Activated T-cell treated with anti-CD3 and anti-CD28 coated beads, Interleukin-2, amount 50 U/mL, for 48 hours (primary cell): ENCODE measurements around the gene TMEM61.

Experiments
- DNase-seq, 2 experiments: peaks; one replicate each; pipeline ENCODE4 v3.0.0-alpha.2; 2020

Gene TMEM61

DNA sequence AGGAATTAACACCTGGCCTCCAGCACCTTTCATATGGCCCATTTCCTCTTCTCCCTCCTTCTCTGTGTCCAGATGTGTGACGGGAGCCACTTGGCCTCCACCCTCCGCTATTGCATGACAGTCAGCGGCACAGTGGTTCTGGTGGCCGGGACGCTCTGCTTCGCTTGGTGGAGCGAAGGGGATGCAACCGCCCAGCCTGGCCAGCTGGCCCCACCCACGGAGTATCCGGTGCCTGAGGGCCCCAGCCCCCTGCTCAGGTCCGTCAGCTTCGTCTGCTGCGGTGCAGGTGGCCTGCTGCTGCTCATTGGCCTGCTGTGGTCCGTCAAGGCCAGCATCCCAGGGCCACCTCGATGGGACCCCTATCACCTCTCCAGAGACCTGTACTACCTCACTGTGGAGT lies 5.6 kb downstream of the TMEM61 start:
- DNase-seq: no peak

DNA sequence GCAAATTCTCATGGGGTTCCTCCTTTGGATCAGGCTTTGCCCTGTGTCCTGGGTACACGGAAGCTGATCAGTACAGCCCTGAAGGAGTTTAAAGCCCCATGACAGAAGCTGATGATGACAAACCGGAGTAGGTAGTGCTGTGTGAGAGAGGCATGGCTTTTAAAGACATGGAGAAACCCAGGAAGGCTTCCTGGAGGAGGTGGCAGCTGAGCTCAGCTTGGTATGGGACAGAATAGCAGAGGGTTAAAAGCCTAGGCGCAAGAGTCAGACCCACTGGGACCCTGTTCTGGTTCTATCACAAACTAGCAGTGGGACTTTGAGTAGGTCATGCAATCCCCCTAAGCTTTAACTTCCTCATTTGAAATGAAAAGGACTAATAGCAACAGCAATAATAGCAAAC lies 6.1 kb downstream of the TMEM61 start:
- no peak for DNase-seq

DNA sequence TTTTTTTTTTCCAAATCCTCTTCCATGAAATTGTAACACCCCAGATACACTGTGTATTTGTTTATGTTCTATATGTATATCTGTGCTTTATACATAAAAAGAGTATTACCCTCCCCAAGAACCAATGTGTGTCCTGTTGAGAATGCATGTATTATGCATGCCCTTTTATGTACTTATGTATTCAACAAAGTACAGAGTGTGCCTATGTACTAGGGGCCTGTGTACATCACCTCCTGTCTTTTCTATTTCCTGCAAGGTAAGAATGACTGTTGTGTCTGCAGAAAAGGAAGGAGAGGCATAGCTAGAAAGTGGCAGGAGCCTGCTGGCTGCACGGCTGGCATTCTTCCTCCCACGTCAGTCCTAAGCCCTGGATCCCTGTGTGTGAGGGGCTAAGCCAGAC lies 7.0 kb downstream of the TMEM61 start:
- no peak for DNase-seq

DNA sequence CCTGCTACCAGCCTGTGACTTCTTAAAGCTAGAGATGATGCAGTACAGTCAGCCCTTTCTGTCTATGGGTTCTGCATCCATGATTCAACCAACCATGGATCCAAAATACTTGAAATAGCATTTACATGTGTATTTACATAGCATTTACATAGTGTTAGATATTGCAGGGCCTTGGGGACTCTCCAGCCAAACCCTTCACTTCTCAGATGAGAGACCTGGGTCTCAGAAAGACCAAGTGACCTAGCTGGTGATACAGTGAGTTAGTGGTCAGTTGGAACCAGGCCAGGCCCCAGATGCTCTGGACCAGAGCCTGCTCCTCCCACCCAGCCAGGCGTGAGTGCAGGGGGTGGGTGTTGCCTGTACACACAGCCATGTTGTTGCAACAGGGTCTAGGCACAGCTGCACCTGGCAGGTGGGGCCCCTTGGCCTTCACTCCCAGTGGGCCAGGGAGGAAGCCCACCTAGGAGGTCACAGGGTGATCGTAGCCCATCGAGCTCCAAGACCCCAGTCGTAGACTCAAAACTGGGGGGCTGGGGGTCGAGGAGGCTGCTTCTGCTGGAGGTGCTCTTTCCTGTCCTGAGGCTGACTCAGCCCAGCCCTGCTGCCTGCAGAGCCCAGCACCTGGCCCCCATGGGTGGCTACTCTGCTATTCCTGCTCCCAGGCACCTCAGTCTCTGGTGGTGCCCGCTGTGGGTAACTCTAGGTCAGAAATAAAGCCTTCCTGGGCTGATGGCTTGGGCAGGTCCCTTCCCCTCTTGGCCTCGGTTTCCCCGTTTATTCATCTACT lies 7.7 kb downstream of the TMEM61 start:
- DNase-seq: no peak

DNA sequence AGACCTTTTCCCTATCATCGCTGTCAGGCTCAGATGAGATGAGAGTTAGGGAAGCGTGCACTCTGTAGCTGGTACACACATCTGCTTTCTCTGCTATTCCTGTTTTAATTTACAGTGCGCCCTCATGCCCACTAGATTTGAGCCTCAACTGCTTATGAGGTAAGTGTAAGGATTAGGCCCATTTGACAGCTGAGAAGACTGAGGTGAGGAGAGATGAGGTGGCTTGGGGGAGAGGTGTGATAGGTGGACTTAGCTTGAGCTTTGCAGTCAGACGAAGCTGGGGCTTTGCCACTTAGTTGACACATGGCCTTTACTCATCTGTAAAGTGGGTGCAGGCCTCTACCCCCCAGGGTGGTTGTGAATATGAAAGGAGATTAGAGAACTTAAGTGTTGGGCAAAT lies 8.5 kb downstream of the TMEM61 start:
- DNase-seq: no peak

DNA sequence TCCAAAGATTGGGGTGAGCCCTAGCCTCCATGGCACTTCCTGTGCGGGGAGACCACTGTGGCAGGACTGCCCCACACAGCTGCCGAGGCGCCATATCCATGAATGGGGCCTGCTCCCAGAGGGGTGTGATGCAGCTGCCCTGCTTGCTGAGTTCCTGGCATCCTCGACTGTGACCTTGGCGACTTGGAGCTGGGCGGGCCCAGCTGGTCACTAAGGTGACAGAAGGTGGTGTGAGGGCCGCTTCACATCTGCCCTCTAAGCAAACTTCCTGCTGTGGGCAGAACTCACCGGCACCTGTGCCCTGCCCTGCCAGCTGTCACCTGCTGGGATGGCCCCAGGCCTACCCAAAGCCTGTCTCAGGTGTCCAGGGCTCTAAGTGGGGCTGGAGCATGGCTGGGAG lies 9.0 kb downstream of the TMEM61 start:
- DNase-seq: no peak

DNA sequence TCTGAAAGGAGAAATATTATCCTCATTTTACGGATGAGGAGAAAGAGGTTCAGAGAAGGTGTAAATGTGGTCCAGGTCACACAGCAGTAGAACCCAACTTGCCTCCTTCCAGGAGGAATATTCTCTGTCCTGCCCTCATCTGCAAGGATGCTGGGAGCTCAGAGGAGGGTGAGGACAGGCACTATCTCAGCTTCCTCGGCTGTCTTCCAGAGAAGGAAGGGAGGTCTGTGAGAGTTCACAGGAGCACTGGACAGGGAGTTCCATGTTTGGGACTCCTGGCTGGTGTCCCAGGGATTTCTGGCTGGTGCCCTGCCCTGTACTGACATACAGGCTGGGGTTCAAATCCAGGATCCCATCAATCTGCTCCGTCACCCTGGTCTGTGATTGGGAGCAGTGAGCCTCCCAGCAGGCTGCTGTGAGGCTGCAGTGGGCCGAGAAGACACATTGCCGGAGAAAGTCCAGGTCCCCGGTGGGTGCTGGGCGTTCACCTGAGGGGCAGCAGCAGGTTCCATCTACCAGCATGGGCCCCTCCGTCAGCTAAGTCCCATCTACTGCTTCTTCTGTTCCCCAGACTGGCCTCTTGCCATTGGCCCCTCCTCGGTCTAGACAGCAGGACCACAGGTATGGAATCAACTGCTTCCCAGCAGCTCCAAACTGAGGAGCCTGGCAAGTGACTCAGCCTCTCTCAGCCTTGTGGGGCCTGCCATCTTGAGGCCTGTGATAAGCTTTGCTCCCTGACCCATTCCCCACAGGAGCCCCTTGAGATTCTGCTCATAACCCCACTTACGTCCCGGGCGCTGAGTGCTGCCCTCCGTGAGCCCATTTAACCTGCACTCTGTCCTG lies 9.8 kb downstream of the TMEM61 start:
- no peak for DNase-seq

DNA sequence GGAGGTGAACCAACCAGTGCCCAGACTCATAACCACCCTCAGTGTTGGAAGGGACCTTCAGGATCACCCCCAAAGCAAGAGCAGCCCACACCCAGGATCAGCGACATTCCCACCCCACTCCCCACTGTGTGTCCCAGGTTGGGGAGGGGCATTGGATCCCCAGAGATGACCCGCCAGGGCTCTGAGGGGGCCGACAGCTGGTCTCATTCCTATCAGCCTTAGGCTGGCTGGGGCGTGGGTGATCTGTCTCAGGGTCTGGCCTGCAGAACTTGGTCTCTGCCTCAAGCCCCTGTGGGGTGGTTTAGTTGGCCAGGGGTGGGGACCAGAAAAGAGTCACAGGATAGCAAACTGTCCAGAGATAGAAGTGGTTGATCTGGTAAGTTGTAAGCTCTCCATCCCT lies 10.5 kb downstream of the TMEM61 start:
- no peak for DNase-seq

DNA sequence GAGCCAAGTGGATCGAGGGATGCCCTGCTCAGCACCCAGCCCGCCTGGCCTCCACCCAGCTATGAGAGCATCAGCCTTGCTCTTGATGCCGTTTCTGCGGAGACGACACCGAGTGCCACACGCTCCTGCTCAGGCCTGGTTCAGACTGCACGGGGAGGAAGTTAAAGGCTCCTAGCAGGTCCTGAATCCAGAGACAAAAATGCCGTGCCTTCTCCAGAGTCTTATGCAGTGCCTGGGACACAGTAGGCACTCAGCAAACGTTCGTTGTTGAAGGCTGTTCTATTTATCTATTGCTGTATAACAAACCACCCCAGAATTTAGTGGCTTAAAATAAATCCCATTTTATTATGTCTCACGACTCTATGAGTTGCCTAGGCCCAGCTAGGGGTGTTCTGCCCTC lies 11.5 kb downstream of the TMEM61 start:
- DNase-seq: no peak

DNA sequence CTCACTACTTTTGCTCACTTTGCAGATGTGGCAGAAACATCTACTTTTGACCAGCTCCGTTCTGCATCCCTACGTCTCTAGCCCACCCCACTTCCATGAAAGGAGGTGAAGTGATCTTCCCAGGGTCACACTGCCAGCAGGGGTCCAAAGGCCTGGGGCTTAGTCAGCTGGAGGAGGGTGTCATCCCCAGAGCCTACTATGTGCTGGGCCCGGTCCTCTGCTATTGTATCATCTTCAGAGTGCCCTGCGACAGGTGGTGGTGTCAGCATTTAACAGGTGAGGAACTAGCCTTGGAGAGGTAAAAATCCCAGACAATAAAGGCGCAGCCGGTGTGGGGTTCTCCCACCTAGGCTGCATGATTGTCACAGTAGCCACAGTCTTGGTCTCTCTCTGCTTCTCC lies 12.7 kb downstream of the TMEM61 start:
- no peak for DNase-seq

DNA sequence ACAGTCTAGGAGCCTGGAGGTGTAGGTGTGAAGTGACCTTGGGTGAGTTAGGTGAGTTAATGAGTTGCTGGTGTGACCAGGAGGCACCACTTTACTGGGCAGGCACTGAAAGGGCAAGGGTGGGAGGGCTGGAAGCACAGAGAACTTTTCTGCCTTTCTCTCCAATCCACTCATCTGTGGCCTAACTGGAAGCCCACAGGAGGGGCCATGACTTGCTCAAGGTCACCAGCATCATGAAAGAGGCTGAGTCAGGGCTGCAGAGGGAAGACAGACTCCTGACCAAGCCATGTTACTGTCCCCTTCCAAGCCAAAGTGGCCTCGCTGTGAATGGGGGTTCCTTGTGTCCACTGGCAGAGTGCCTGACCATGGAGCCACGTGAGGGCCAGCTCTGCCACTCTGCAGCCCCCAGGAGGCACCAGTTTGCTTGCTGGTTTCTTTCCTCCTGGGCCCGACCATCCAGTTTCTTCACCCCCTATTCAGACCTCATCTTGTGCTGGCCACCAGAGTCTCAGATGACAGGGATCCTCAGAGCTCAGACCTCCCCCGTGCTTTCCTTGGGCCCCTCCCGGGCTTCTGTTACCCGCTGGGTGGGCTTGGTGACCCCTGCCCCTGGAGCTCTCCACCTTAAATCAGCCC lies 14.0 kb downstream of the TMEM61 start:
- DNase-seq: no peak

DNA sequence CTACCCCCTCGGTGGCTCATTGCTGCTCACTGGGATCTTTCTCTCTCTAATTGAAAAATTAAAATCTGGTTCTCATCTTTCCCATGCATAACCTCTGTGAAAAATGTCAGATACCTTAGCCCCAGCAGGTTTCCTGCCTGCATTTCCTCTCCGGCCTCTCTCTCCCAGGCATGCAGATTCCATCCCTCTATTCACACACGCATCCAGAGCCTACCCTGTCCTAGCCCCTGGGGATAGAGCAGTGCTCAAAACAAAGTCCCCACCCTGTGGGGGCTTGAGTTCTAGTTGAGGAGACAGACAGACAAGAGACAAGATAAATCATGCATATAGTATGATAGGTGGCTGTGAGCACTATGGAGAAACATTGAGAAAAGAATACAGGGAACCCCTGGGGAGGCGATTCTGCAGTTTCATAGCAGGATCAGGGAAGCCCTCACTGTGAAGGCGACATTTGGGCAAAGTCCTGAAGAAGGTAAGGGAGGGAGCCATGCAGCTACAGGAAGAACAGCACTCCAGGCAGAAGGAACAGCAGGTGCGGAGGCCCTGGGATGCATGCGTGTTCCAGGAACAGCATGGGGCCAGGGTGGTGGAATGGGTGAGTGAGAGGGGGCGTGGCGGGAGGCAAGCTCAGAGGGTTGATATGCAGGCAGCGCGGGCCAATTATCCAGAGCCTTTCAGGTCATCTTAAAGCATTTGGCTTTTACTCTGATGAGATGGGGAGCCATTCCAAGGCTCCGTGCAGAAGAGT lies 14.8 kb downstream of the TMEM61 start:
- no peak for DNase-seq

DNA sequence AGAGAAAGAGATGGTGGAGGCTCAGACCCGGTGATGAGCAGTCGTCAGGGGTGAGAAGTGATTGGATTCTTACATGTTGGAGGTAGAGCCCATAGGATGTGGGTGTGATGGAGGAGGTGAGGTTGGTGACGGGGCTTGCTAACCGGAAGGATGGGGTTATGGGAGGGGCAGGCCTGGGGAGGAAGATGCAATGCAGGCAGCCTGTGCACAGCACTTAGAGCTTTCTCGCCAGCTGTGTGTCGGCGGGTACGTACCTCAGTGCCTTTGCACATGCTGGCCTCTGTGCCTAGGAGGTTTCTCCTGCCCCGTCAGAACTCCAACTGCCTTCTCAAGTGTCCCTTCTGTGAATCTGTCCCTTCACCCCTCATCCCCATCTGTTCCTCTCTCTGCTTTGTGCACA lies 15.4 kb downstream of the TMEM61 start:
- DNase-seq: peak; percentile 31 to 45

DNA sequence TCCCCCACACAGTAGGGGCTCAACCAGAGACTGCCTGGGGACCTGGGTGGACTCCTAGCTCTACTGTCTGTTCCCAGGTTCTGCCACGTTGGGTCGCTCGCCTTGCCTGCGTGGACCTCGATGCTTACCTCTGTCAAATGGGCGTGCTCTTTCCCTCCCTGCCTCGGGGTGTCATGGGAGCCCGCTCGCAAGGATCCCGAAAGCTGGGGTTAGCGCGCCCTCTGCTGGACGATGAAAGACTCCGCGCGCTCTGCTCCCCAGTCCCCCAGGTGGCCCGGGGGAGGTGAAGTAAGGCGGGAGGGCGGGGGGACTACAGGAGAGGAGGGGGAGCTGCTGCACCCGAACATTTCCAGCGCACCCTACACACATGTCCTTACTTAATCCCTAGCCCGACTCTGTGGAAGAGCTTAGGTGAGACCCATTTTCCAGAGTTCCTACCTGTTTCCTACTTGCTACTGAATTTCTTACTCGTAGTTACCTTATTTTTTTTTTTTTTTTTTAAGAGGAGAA lies 16.0 kb downstream of the TMEM61 start:
- peak; percentile 90 to 95 for DNase-seq

DNA sequence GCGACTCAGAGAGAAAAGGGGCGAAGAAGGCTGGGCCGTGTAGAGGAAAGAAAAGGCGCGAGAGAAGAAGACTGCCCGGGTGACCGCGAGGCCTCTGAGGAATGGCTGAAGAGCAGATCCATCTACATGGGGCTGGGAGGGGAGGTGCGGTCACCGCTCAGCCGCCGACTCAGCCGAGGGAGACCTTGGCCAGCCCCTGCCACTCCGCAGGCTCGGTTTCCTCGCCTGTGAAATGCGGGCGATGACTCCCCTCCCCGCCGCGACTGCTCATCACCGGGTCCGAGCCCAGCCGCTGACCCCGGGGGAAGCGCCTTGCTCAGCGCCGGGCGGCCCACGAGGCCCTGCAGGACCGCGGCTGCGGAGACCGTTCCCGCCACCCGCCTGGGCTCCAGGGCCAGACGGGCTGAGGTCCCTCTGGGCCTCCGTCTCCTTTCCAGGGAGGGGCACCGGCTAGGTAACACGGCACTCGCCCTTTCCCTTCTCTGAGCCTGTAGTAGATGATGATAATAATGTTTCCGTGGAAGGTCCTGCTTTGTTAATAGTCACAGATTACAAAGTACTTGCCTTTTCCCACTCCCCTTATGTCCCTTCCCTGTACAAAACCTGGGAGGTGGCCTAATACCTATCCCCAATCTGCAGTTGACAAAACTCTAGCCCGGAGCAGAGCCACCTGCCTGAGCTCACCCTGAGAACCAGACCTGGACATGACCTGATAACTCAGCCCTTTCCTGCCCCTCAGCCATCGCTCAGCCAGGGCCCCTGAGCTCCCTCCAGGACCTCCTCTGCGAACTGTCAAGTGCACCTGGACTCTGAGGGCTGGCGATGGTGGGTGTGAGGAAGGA lies 16.7 kb downstream of the TMEM61 start:
- DNase-seq: peak in 1 of 2 experiments; percentile 28

DNA sequence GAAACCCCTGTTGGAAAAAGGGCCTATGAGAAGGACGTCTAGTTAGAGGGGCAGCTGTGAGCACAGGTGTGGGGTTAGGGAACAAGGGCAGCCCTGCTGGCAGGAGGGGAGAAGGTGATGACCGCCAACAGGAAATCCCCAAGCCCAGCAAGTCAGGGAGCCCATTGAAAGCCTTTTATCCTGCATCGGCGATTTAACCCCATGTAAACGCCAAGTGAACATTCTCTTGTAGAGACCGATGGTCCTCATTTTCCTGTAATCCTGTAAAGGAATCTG lies 17.2 kb downstream of the TMEM61 start:
- DNase-seq: no peak

DNA sequence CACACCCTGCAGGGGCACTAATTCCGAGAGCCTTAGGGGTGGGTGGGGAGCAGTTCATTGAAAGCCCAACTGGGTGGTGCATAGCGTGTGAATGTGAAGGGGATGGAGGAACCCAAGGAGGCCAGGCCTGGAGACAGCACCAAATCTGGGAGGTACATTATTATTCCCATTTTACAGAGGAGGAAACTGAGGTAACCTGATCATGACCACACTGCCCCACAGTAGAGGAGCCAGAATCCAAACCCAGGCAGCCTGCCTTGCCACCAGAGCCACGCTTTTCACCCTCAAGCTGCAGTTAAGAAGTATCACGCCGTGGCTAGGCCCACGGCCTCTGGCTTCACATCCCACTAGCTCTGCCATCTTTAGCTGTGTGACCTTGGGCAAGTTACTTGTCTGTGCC lies 17.7 kb downstream of the TMEM61 start:
- DNase-seq: no peak

DNA sequence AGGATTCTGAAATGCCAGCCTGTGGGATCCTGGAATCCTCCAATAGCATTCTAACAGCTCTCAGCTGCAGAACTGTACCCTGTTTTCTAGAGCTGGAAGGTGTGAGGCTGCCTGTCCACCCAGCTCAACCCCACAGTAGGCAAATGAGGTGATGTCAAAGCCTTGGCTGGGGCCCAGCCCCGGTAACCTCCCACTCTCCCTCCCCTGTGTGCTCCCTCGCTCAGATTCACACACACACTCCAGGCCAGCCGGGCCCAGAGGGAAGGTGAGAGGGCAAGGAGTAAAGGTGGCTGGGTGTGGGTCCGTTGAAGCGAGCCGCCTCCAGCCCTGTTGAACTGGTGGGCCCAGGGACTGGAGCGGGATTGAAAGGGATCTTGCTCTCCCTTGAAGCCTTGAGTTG lies 18.2 kb downstream of the TMEM61 start, which contains the start of gene BSND:
Gene BSND (plus strand): TSS at position 257 of the 400 bp plus-strand sequence. CDS start 254 bp downstream, outside the sequence.
- DNase-seq: no peak

DNA sequence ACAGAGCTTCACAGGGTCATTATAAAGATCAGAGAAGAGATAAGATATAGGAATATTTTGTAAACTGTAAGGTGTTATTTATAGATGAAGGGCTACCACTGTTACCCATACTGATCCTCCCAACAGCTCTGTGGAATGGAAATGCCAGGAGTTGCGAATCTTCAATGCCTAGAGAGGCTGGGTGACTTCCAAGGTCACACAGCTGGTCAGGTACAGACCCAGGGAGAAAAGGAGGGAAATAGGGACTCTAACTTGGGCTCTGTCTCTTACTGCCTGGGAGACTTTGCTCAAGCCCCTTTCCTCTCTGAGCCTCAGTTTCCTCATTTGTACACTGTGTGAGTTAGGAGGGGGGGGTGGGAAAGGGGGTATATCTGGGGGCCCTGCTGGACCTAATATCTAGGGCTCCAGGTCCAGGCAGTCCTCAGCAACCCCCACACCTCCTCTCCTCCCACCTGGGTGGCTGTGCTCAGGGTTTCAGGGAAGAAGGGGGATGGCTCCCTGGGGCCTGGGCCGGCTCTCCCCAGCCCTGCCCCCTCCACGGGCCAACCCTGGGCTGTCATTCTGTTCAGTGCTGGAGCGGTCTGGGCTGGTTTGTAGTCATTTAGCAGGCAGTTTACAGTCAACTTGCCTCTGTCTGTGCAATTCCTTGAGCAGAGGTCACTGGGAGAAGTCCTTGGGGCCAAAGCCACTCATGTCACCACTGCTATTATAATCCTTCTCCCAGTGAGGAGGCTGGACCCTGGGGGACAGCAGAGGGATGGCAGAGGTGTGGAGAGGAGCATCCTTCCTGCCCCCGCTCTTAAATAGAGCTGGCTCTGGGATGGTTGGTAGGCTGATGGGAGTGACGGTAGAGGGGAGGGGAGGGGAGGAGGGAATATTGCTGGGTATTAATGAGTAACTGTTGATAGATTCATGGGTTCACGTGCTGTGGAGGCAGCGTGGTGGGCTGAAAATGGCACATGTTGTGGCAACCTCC lies 20.0 kb downstream of the TMEM61 start:
- no peak for DNase-seq

DNA sequence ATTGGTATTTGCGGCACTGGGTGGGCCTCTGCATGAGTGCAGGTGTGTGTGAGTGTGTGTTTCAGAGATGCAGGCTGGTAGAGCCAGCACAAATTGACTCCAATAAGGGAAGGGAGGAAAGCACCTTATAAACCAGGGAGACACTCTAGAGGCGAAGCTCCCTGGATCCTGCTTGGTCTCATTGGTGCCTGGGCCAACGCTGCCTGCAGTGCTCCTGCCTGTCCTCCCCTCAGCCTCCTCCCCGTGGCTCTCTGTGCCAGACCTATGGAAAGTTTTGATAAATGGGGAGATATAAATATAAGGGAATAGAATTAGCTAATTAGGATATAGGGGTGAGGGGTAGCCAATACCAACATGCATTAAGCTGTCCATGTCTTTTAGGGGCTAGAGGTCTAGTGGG lies 20.9 kb downstream of the TMEM61 start:
- no peak for DNase-seq

DNA sequence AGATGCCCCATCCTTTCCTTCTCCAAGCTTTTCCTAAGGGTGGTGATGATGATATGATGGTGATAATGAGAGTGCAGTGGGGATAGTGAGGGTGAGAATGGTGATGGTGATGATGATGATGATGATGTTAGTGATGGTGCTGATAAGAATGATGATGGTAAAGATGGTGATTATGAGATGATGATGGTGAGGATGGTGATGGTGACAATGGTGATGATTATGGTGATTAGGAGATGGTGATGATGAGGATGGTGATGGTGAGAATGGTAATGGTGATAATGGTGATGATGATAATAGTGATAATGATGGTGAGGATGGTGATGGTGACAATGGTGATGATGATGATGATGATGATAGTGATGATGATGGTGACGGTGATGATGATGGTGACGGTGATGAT lies 22.3 kb downstream of the TMEM61 start:
- DNase-seq: no peak
